GM18909 (cell line): Measurements from ENCODE around the gene GPAT2.
"Not testable (repeated sequence)": the region's sequence is repeated elsewhere in the genome, so short reads cannot be mapped to it uniquely, and the experiment has no call there.

ENCODE experiments used
- ATAC-seq: cut with Tn5 transposase; IDR thresholded peaks from one replicate; pipeline ENCODE4 v1.9.1; 2021; ENCODE audit warnings: mild to moderate bottlenecking; ENCODE audit not compliant: unreplicated experiment, poor library complexity

The GPAT2 gene

DNA sequence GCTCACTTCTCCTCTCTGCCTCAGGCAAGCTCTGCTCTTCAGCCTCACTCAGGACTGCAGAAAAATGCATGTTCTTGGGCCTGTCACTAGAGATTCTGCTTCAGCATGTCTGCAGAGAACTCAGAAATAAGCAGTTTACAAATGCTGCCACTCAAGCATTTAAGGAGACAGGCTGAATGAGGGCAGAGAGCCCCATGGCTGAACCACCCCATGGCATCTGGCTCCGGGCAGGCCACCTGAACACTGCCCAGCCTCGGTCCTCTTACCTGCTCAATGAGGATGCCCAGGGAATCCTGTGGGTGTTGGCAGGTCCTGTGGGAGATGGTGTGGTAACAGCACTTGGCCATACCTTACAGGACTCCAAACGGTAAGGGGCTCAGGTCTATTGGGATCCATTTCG lies 31.2 kb upstream of the GPAT2 start:
- not testable (repeated sequence) for ATAC-seq

DNA sequence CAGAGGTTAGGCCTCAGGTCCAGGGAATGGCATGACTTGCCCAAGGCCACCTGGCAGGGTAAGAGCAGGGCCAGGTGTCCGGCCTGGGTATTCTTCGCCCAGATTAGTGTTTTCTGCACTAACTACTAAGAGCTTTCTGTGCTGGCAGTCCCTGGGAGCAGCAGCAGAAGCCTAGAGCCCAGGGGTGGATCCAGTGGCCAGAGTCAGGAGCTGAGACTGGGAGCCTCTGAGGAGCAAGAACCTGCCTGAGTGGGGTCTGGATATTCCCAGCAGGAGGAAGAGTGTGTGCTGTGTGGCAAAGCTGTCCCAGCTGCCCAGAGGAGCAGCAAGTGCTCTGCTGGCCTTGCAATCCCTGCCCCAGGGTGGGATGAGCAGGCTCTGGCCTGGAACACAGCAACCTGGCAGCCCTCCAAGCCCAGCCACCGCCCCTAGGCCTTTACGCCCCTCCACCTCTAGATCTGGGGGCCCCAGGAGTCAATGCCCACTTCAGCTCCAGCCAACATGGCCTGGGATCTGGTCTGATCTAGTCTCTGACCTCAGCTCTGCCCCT lies 30.7 kb upstream of the GPAT2 start:
- ATAC-seq = no peak

DNA sequence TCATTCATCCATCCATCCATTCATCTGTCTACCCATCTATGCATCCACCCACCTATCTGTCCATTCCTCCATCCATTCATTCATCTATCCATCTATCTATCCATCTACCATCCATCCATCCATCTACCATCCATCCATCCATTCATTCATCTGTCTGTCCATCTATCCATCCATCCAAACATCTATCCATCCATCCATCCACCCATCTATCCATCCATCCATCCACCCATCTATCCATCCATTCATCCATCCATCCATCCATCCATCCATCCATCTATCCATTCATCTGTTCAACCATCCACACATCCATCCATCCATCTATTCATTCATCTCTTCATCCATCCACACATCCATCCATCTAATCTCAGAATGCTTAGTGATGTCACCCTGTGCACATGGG lies 30.0 kb upstream of the GPAT2 start:
- ATAC-seq = not testable (repeated sequence)

DNA sequence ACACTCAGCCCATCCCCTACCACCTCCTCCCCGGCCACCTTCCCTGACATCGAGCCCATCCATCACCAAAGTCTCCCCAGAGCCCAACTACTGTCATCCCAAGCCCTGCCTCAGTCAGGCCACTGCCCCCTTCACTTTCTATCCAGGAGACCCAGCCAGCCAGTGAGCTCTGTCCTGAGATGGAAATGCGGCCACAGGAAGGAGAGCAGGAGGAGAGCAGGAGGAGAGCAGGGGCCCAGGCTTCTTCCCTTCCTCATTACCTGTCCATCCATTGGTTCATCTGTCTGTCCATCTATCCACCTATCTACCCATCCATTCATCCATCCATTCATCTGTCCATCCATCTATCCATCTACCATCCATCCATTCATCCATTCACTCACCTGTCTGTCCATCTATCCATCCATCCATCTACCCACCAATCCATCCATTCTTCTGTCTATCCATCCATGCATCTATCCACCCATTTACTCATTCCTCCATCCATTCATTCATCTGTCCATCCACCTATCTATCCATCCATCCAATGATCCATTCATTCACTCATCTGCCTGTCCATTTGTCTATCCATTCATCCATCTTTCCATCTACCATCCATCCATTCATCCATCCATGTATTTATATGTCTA lies 29.4 kb upstream of the GPAT2 start:
- ATAC-seq = not testable (repeated sequence)

DNA sequence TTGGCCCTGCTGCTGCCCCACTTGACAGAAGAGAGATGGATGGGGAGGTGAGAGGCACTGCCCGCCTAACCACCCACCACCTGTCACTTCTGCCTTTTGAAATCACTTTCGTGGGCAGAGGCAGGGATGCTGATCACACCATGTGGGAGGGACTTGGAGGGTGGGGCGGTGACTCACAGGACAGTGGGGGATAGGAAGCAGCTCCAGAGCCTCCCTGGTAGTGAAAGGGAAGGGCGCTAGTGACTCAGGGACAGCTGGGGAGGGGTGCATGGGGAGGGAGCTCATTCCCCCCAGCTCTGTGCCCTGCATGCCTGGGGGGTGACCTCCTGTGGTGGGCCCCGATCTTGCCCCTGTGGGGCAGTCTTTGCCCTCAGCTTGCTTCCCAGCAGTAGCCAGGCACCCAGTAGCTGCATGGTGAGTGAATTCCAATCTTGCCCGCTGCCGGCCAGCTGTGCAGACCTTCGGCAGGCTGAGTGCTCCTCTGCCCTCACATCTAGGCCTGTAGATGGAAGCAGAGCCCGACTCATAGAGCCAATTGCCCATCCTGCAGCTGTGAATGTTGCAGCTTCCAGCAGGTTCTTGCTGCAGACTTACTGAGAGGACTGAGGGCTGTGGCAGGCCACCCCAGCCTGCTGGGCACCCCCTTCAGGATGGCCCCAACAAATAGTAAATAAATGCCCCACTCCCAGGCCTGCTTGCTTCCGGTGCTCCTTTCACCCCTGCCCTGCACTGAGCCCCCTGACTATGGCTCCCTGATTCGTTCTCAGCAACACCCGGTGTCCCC lies 28.6 kb upstream of the GPAT2 start:
- ATAC-seq = not testable (repeated sequence)

DNA sequence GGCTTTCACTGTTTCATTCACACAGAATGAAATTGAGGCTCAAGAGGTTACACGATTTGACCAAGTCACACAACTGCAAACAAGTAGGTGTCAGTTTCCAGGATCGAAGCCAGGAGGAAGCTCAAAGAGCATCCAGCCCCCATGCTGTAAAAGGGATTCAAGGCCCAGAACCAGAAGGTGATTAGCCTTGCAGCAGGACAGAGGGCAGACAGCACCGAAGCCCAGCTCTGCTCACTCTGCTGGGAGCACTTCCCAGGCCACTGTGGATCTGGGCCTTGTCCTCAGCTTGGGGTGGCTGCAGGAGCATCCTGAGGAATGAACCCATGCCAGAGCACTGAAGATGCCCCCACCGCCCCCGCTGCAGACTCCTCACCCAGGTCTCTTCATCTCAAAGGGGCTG lies 27.8 kb upstream of the GPAT2 start:
- not testable (repeated sequence) for ATAC-seq

DNA sequence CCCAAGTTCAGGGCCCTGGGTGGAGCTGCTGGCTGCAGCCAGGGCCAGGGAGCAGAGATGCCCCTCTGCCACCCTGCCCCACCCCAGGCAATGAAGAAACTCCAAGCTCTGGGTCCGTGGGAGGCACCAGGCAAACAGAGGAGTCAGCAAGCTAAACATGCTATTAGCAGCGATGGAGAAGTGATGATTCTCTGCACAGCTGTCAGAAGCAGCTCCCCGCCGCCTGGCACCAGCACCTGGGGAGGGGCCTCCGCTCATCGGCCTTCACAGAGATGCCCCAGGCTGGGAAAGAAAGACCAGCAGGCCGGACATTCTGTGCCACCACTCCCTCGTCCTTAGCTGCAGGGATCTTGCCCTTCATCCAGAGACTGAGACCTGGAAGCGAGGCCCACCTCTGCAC lies 27.2 kb upstream of the GPAT2 start:
- ATAC-seq = not testable (repeated sequence)

DNA sequence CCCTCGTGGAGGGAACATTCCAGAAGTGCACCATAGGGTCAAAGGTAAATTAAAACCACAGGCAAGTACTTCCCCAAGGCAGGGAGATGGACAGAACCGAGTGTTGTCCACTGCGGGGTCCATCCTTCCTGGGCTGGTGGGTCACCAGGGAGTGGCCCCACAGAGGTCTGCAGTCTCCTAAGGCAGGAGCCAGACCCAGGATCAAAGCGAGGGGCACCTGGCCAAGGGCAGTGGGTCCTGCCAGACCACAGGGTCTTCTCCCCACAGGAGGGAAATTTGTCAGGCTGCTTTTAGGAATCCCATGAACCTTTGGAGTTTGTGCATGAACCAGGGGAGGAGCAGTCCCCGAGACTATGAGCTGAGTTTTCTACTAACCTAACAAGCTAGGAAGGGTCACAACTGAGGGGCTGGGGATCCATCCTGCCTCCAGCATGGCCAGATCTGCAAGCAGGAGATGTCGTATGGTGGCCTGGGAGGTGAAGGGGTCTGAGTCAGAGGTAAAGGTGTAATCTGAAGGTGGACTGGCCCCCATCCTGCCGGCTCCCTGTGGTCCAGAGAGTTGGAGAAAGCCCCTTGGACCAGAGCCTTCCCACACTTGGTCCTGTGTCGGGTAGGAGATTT lies 26.6 kb upstream of the GPAT2 start:
- ATAC-seq = not testable (repeated sequence)

DNA sequence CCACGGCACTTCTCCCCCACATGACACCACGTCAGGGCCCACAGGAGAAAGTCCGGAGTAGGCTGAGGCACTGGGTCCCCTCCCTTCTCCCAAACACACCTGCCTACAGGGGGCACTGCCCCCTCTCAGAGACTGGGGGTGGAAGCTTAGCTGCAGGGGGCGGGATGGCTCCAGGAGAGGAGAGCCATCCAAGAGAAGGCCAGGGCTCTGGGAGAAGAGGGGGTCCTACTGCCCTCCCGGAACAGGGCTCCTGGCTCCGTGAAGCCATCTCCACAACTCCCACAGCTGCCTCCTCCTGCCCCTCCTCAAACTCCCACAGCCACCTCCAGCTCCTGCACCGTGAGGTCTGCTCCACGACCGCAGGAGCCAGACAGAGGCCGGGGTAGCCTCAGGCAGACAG lies 25.6 kb upstream of the GPAT2 start:
- ATAC-seq = not testable (repeated sequence)

DNA sequence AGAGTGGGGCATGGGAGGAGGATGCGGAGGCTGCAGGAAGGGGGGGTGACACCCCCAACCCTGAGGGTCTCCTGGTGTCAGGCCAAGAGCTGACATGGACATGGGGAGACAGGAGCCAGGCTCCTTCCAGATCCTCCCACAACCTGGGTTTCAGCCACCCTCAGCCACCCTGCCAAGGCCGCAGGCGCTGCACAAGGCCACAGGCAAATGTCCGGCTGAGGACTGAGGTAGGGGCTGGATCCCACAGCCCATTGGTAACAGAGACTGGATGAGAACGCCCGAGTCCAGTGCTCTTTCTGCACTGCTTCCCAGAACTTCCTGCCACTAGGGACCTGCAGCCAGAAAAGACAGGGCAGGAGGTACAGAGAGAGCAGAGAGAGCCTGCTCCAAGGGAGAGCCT lies 24.7 kb upstream of the GPAT2 start:
- ATAC-seq = not testable (repeated sequence)

DNA sequence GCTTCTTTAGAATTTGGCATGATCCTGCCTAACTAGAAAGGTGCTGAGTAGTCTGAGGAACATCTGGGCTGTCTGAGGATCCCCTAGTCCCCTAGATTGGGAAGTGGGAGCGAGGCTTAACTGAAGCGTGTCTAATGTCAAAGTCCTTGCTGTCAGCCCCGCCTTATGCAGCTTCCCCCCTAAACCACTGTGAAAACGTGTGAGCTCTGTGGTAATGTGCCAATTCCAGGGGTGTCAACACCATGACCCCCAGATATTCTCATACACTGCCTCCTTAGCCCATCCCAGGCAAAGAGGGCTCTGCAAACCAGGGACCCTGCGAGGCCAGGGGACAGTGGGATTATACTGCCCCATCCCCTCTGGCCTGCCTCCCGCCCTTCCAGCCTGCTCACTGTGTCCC lies 21.1 kb upstream of the GPAT2 start:
- not testable (repeated sequence) for ATAC-seq

DNA sequence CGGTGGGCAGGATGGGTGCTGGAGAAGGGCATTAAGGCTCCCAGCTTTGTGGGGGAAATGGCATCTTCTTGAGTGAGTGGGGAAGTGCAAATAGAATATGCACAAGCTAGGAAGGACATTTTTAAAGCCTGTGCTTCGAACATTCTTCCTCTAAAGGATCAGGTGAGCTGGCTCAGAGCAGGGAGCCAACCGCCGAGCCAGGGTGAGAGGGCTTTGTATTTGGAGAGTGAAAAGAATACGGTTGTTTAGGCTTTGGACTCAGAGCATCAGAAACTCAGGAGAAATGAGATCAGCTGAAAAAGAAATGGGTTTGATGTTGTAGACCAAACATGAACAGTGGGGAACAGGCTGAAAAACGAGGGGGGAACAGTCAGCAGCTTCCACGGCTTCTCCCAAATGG lies 19.8 kb upstream of the GPAT2 start:
- not testable (repeated sequence) for ATAC-seq

DNA sequence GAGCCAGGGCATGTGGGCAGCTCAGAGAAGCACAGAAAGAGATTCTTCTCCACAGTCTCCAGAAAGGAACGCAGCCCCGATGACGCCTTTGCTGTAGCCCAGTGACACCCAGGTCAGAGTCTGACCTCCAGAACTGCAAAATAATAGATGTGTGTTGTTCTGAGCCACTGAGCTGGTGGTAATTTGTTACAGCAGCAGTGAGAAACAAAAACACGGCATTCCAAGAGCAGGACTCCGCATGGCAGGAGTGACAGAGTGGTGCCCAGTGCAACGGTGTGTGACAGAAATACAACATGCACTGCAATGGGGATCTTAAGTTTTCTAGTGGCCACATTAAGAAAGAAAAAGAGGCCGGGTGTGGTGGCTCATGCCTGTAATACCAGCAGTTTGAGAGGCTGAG lies 18.7 kb upstream of the GPAT2 start:
- not testable (repeated sequence) for ATAC-seq

DNA sequence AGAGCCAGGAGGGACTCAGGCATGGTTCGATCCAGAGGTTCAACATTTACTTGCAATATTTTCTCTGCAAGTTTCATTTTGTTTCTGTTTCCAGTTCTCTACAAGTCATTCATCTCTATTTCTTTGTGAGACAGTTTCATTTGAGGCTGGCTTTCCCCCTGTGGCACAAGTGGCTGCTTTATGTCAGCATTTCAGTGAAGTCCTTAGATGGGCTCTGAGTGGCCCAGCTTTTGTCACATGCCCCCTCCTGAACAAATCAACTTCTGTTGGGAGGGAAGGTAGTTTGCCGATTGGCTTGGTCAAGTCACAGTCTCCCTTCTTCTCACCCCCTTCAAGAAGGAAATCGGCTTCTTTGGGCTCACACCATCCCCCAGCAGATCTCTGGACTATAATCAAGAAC lies 17.9 kb upstream of the GPAT2 start:
- ATAC-seq = not testable (repeated sequence)

DNA sequence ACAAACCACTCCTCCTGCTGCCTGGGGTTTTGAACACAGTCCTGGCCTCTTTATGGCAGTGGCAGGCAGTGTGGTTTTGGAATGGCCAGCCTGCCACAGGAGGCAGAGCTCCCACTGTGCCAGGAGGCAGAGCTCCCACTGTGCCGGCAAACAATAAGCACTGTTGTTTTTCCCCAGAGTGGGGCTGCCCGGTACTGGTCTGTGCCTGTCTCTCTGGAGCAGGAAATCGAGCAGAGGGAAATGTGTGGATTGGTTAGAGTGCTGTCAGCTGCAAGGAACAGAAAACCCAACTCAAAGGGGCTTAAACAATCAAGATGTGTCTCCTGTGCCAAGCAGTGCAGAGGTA lies 15.2 kb upstream of the GPAT2 start:
- not testable (repeated sequence) for ATAC-seq

DNA sequence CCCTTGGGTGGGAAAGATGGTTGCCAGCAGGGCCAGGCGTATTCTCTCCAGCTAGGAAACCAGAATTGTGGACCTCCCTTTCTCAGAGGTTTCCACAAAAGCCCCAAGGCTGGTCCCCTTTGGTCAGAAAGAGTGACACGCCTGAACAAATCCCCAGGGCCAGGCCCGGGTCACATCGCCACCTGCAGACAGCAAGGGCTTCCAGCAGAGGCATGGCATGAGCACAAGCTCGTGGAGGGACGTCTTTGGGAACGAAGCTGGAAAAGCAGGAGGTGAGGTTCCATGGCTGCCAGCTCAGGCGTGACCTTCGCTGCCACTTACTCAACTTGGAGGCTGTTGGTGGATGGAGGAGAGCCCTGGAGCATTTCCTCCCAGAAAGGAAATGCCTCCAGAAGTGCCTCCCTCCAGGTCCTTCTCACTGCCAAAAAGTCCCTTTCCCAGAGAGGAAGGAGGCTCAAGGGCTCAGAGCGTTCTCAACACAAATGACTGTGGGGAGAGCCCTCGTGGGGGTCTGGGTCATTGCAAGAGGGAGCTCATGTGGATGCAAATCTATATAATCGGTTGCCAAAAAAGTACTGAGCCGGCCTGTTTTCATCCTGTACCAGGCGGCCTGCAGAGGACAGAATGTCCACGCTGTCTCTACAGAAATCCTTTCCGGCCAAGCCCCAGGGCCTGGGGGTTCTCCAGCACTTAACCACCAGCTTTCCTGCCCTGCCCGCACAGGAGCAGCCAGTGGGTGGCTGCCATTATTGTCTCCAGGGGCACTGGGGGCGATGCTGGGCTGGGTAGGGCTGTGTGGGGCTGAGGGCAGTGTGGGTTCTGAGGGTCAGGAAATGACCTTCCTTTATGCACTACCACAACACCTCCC lies 14.6 kb upstream of the GPAT2 start:
- not testable (repeated sequence) for ATAC-seq

DNA sequence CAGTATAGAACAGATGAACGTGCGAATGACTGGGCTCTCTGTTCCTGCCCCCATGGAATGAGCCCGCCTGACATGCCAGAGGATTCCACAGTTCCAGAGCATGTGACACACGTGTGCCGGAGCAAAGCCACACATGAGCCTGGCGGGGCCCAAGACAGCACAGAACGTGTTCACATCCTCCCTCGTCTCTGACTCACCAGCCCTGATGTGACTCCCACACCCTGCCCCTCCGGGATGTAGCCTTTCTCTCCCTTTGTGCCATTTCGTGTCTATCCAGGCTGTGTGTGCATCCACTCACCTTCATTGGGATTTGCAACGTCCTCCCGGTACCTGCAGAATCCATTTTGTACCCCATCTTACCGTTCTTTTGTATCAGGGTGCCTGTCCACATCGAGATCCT lies 838 bp upstream of the GPAT2 start:
- not testable (repeated sequence) for ATAC-seq

DNA sequence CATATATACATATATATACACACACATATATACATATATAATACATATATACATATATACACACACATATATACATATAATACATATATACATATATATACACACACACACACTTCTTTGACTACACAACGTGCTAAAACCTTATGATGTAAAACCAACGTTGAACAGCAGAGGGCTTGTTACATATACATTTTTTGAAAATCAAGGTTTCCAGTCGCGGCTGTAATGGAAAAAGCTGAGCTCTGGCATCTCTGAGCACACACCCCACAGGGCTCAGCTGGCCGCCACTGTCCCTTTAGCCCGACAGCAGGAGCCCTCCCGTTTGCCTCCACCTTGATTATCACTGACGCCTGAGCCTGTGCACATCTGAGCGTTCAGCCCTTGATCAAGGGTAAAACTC lies 719 bp downstream of the GPAT2 start:
- not testable (repeated sequence) for ATAC-seq

DNA sequence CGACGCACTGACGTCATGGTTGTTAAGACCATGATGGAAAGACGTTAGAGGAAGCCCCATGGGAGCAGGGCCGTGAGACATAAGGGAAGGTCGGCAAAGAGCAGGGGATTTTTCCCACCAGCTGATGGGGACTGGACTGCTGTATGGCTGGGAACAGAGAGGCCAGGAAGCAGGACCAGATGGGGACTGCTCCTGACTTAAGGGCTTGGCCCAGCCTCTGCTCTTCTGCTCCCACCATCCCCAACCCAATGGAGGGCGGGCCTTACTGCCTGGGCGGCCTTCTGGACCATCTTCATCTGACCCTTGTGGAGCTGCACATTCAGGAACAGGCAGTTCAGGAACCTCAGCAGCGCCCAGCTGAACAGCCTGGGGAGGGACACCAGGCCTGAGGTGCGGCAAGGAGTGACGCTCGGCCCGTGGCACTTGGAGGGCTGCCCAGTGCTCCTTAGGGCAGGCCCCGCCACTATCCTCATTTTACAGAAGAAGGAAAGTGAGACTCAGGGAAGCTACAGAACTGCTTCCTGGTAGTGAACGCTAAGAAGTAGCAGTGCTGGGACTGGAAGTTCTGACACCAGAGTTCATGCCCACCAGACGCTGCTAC lies 6.9 kb downstream of the GPAT2 start:
- ATAC-seq = not testable (repeated sequence)

DNA sequence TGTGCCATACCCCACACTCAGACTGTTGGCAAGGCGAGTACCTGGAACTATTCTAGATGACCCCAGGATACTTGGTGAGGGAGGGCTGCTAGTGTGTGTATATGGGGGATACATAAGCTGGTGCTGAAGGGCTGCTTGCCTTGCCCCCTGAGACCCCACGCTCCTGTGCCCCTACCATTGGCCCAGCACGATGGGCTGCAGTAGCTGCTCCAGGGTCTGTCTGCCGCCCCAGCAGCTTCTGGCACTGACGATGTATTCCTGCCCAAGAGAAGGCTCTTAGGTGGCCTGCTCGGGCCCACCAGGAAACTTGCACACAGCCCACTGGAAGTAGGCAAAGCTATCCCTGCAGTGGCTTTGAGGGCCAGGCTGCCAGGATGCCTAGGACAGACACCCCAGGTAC lies 9.0 kb downstream of the GPAT2 start:
- ATAC-seq = not testable (repeated sequence)
